H9 (cell line): Measurements from ENCODE around the gene TSPEAR. TPM values are rescaled to one million over a fixed set of nuclear protein-coding genes. Genes with fewer than 3 reads are reported as not detected.
A peak's percentile ranks its signal among the peaks of the same experiment; 100 is the strongest.

Experiments used
- DNase-seq: peaks from one replicate; pipeline ENCODE4 v3.0.0-alpha.2; 2017
- H2AFZ ChIP-seq: one replicate; pipeline ENCODE4 v1.6.1; 2013; ENCODE audit warnings: mild to moderate bottlenecking, low read length, control low read depth, moderate library complexity
- H2AK5ac ChIP-seq: 2 replicates; pipeline ENCODE4 v1.6.1; 2013; ENCODE audit warnings: low read length, control low read depth, mixed read lengths; ENCODE audit not compliant: insufficient read length
- H2BK120ac ChIP-seq: one replicate; pipeline ENCODE4 v1.6.1; 2013; ENCODE audit warnings: low read depth, mild to moderate bottlenecking, low read length, control low read depth, inconsistent platforms; ENCODE audit not compliant: poor library complexity, severe bottlenecking
- H2BK12ac ChIP-seq: 2 replicates; pipeline ENCODE4 v1.6.1; 2013; ENCODE audit warnings: low read length, control low read depth, mixed read lengths, low read depth; ENCODE audit not compliant: insufficient read length
- H2BK15ac ChIP-seq: 2 replicates; pipeline ENCODE4 v1.6.1; 2013; ENCODE audit warnings: low read depth, low read length, control low read depth
- H2BK20ac ChIP-seq: one replicate; pipeline ENCODE4 v1.6.1; 2013; ENCODE audit warnings: low read depth, mild to moderate bottlenecking, low read length, control low read depth, inconsistent platforms; ENCODE audit not compliant: poor library complexity, severe bottlenecking
- H2BK5ac ChIP-seq: 2 replicates; pipeline ENCODE4 v1.6.1; 2013; ENCODE audit warnings: low read length, control low read depth, mixed read lengths; ENCODE audit not compliant: insufficient read length
- H3K14ac ChIP-seq: 2 replicates; pipeline ENCODE4 v1.6.1; 2013; ENCODE audit warnings: low read length, control low read depth; ENCODE audit not compliant: insufficient read depth
- H3K18ac ChIP-seq: 2 replicates; pipeline ENCODE4 v1.6.1; 2013; ENCODE audit warnings: low read depth, mild to moderate bottlenecking, mixed read lengths, low read length, control low read depth; ENCODE audit not compliant: insufficient read length
- H3K23ac ChIP-seq: 2 replicates; pipeline ENCODE4 v1.6.1; 2013; ENCODE audit warnings: low read length, control low read depth, mixed read lengths, low read depth; ENCODE audit not compliant: insufficient read length
- H3K23me2 ChIP-seq: 2 replicates; pipeline ENCODE4 v1.6.1; 2013; ENCODE audit warnings: low read depth, mild to moderate bottlenecking, mixed read lengths, low read length, control low read depth; ENCODE audit not compliant: insufficient read length, poor library complexity, severe bottlenecking
- H3K27ac ChIP-seq: 2 replicates; pipeline ENCODE4 v1.5.1; 2013; ENCODE audit warnings: low read length, control low read depth, mixed read lengths, low read depth; ENCODE audit not compliant: insufficient read length
- H3K27me3 ChIP-seq: 2 replicates; pipeline ENCODE4 v1.6.1; 2013; ENCODE audit warnings: low read length, control low read depth, inconsistent platforms; ENCODE audit not compliant: insufficient read depth
- H3K4ac ChIP-seq: 2 replicates; pipeline ENCODE4 v1.6.1; 2013; ENCODE audit warnings: low read depth, mild to moderate bottlenecking, control low read depth, inconsistent platforms, low read length, moderate library complexity
- H3K4me1 ChIP-seq: 2 replicates; pipeline ENCODE4 v1.6.1; 2013; ENCODE audit warnings: low read length, control low read depth, inconsistent platforms; ENCODE audit not compliant: insufficient read depth
- H3K4me2 ChIP-seq: 2 replicates; pipeline ENCODE4 v1.6.1; 2013; ENCODE audit warnings: low read length, control low read depth, mixed read lengths; ENCODE audit not compliant: insufficient read length, insufficient read depth
- H3K56ac ChIP-seq: 2 replicates; pipeline ENCODE4 v1.6.1; 2013; ENCODE audit warnings: low read depth, mild to moderate bottlenecking, mixed read lengths, low read length, control low read depth; ENCODE audit not compliant: insufficient read length
- H3K79me1 ChIP-seq: 2 replicates; pipeline ENCODE4 v1.6.1; 2013; ENCODE audit warnings: low read depth, mild to moderate bottlenecking, moderate library complexity, low read length, control low read depth, inconsistent platforms; ENCODE audit not compliant: insufficient read depth, poor library complexity, severe bottlenecking
- H3K79me2 ChIP-seq: 2 replicates; pipeline ENCODE4 v1.6.1; 2013; ENCODE audit warnings: low read length, control low read depth, inconsistent platforms; ENCODE audit not compliant: insufficient read depth
- H3K9ac ChIP-seq: 2 replicates; pipeline ENCODE4 v1.6.1; 2013; ENCODE audit warnings: low read length, control low read depth, mixed read lengths; ENCODE audit not compliant: insufficient read length; ENCODE audit errors: extremely low read depth
- H3K9me3 ChIP-seq: one replicate; pipeline ENCODE4 v1.6.1; 2013; ENCODE audit warnings: low read depth, low read length, inconsistent platforms; ENCODE audit not compliant: control insufficient read depth
- H3T11ph ChIP-seq: one replicate; pipeline ENCODE4 v1.6.1; 2013; ENCODE audit warnings: mild to moderate bottlenecking, low read length, control low read depth, inconsistent platforms
- H4K20me1 ChIP-seq: one replicate; pipeline ENCODE4 v1.6.1; 2013; ENCODE audit not compliant: control insufficient read depth, insufficient read length, insufficient read depth
- H4K5ac ChIP-seq: 2 replicates; pipeline ENCODE4 v1.6.1; 2013; ENCODE audit warnings: low read depth, mild to moderate bottlenecking, mixed read lengths, low read length, control low read depth; ENCODE audit not compliant: insufficient read length
- H4K8ac ChIP-seq: replicated peaks from 2 replicates; pipeline ENCODE4 v1.6.1; 2013; ENCODE audit warnings: low read length, control low read depth, mixed read lengths, low read depth; ENCODE audit not compliant: insufficient read length
- H4K91ac ChIP-seq: 2 replicates; pipeline ENCODE4 v1.6.1; 2013; ENCODE audit warnings: low read depth, mild to moderate bottlenecking, moderate library complexity, mixed read lengths, low read length, control low read depth; ENCODE audit not compliant: insufficient read length
- H3K27ac Mint-ChIP-seq, 3 experiments: 2 replicates in 2 of 3; 3 replicates in 1 of 3; pipeline ENCODE4 v1.8.0; 2020 to 2021; ENCODE audit warnings: mixed read lengths in 3 of 3, mild to moderate bottlenecking in 1 of 3, moderate library complexity in 1 of 3
- H3K27me3 Mint-ChIP-seq: 2 replicates; pipeline ENCODE4 v1.8.0; 2021; ENCODE audit warnings: low read depth, mild to moderate bottlenecking, moderate library complexity, mixed read lengths
- H3K36me3 Mint-ChIP-seq, 3 experiments: 2 replicates in 2 of 3; 3 replicates in 1 of 3; pipeline ENCODE4 v1.8.0; 2020 to 2021; ENCODE audit warnings: low read depth in 3 of 3, mixed read lengths in 3 of 3; ENCODE audit not compliant: insufficient read depth in 1 of 3
- H3K4me1 Mint-ChIP-seq, 2 experiments: 2 replicates each; pipeline ENCODE4 v1.8.0; 2020; ENCODE audit warnings: mixed read lengths in 2 of 2
- H3K4me3 Mint-ChIP-seq, 2 experiments: 2 replicates in 1 of 2; 3 replicates in 1 of 2; pipeline ENCODE4 v1.8.0; 2020 to 2021; ENCODE audit warnings: mild to moderate bottlenecking in 2 of 2, mixed read lengths in 2 of 2, moderate library complexity in 1 of 2
- H3K9me3 Mint-ChIP-seq, 2 experiments: 2 replicates in 1 of 2; 3 replicates in 1 of 2; pipeline ENCODE4 v1.8.0; 2020; ENCODE audit warnings: mild to moderate bottlenecking in 2 of 2, mixed read lengths in 2 of 2, moderate library complexity in 1 of 2
- WGBS: extraction: QIAGEN DNeasy Blood & Tissue Kit; methylation state at CpG from one replicate; pipeline ENCODE4 v1.1.7; 2013; ENCODE audit warnings: missing lambda C conversion rate, low lambda C conversion rate, mixed read lengths; ENCODE audit not compliant: insufficient read length; ENCODE audit errors: extremely low coverage; 5-methylcytosine and 5-hydroxymethylcytosine counted together
- total RNA-seq: library from RNA; stranded (reverse); gene quantifications from 2 replicates; pipeline ENCODE4 v1.2.1, GENCODE V29; 2021
- TF ChIP-seq, protein P1 (sequence below): fragments of 200-600 bp; sonication (generic); conservative IDR thresholded peaks from 3 replicates; pipeline ENCODE4 v1.8.0; 2021; ENCODE audit warnings: antibody characterized with exemption, mild to moderate bottlenecking

TSPEAR gene
- total RNA-seq, 1 experiment from 2014 or later, result 1.3 TPM

DNA sequence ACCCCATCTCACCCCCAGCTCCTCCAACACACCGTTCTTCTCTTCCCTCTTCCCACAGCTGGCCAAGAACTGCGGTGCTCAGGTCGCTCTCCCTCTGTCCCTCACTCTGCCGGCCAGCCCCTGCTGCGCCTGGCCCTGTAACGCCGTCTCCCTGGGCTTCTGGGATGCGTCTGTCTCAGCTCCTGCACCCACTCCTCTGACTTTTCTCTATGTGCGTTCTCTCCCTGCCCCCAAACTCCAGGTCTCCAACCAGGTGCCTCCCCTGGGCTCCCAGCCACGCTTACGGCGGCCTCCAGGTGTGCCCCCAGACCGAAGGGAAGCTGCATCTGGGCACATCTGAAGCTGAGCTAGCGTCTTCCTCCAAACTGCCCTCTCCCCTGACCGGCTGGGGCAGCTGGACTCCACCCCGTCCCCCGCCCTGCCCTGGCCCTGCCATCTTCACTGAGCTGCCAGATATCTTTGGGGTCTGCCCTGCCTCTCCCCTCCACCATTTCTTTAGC is 11.8 kb downstream of the TSPEAR start:
- H2BK12ac ChIP-seq, result no peak overlapping the region
- no peak overlapping the region for H3T11ph ChIP-seq
- no peak overlapping the region for H4K5ac ChIP-seq
- H2AK5ac ChIP-seq, result no peak overlapping the region
- no peak overlapping the region for H2BK5ac ChIP-seq
- no peak overlapping the region for H3K9ac ChIP-seq
- no peak overlapping the region for H2BK120ac ChIP-seq
- H3K27ac Mint-ChIP-seq, result peak overlapping the region in 2 of 3 experiments; percentile 46 to 50; a peak in 3 of 7 replicates
- no peaks in the 10 kb centered on the region for H4K20me1 ChIP-seq
- no peak overlapping the region for H3K4ac ChIP-seq
- H3K14ac ChIP-seq, result 0 out of 2 replicates have a peak overlapping the region, but pooled peaks have one; percentile 29
- H3K4me1 Mint-ChIP-seq, result peaks cover 79 to 85% of the 10 kb centered on the region in 2 experiments
- no peaks in the 10 kb centered on the region for H3K79me1 ChIP-seq
- no peak overlapping the region for H2BK20ac ChIP-seq
- no peaks in the 10 kb centered on the region for H3K9me3 ChIP-seq
- peaks cover 15% of the 10 kb centered on the region for H3K27me3 Mint-ChIP-seq
- H3K4me1 ChIP-seq, result peaks cover 13% of the 10 kb centered on the region; the same call in 1 of the 2 replicates
- H3K4me3 Mint-ChIP-seq, result no peak overlapping the region
- H3K18ac ChIP-seq, result peak overlapping the region; percentile 48
- H4K8ac ChIP-seq, result no peak overlapping the region
- no peak overlapping the region for H2BK15ac ChIP-seq
- no peak overlapping the region for H3K23ac ChIP-seq
- DNase-seq, result no peak
- H3K4me2 ChIP-seq, result no peak overlapping the region
- no peaks in the 10 kb centered on the region; a peak in 1 of 7 replicates for H3K36me3 Mint-ChIP-seq
- no peaks in the 10 kb centered on the region; the same call in 1 of the 2 replicates for H3K27me3 ChIP-seq
- no peaks in the 10 kb centered on the region; a peak in 1 of 5 replicates for H3K9me3 Mint-ChIP-seq
- no peaks in the 10 kb centered on the region for H3K79me2 ChIP-seq
- no peak overlapping the region for H4K91ac ChIP-seq
- no peak overlapping the region for H3K56ac ChIP-seq
- H2AFZ ChIP-seq, result no peak overlapping the region
- H3K23me2 ChIP-seq, result no peaks in the 10 kb centered on the region
- WGBS, result no CpG with 5 or more reads among the region's 17 CpGs
- H3K27ac ChIP-seq, result no peak overlapping the region
- TF ChIP-seq, protein P1, sequence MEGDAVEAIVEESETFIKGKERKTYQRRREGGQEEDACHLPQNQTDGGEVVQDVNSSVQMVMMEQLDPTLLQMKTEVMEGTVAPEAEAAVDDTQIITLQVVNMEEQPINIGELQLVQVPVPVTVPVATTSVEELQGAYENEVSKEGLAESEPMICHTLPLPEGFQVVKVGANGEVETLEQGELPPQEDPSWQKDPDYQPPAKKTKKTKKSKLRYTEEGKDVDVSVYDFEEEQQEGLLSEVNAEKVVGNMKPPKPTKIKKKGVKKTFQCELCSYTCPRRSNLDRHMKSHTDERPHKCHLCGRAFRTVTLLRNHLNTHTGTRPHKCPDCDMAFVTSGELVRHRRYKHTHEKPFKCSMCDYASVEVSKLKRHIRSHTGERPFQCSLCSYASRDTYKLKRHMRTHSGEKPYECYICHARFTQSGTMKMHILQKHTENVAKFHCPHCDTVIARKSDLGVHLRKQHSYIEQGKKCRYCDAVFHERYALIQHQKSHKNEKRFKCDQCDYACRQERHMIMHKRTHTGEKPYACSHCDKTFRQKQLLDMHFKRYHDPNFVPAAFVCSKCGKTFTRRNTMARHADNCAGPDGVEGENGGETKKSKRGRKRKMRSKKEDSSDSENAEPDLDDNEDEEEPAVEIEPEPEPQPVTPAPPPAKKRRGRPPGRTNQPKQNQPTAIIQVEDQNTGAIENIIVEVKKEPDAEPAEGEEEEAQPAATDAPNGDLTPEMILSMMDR, result no peak
